ENCODE measurements around the gene TAF1C.
"Not testable (repeated sequence)": the region's sequence is repeated elsewhere in the genome, so short reads cannot be mapped to it uniquely, and the experiment has no call there.

TAF1C gene, protein sequence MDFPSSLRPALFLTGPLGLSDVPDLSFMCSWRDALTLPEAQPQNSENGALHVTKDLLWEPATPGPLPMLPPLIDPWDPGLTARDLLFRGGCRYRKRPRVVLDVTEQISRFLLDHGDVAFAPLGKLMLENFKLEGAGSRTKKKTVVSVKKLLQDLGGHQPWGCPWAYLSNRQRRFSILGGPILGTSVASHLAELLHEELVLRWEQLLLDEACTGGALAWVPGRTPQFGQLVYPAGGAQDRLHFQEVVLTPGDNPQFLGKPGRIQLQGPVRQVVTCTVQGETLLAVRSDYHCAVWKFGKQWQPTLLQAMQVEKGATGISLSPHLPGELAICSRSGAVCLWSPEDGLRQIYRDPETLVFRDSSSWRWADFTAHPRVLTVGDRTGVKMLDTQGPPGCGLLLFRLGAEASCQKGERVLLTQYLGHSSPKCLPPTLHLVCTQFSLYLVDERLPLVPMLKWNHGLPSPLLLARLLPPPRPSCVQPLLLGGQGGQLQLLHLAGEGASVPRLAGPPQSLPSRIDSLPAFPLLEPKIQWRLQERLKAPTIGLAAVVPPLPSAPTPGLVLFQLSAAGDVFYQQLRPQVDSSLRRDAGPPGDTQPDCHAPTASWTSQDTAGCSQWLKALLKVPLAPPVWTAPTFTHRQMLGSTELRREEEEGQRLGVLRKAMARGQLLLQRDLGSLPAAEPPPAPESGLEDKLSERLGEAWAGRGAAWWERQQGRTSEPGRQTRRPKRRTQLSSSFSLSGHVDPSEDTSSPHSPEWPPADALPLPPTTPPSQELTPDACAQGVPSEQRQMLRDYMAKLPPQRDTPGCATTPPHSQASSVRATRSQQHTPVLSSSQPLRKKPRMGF

DNA sequence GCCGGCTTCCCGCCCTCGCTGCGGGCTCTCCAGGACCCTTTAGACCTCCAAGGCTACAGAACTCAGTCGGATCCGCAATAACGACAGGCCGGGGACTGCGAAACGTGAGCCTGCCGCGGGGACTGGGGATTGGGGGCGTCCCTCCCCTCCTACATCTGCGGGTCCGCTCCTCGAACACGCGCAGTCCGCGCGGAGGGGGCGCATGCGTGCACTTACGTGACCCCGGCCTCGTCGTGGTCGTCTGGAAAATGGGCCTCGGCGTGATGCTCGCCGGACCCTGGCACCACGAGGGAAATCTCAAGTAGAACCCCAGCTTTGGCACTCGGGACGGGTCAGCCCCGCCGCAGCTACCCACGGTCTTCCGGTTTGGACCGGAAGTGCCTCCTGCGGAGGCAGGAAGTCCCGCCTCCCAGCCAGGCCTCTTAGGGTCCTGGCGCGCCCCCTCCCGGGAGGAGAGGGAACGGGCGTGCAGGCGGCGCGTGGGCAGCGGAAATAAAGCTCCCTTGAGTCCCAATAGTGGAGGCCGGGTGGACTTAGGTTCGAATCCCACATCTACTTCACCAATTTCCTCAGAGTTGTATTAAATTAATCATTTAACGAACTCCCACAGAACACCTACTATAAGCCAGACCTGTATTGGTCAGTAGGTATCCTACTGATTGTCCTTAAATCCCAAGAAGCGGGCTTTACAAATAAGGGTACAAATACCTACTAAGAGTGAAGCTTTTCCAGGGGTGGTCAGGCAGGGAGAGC, at the start of gene TAF1C:
Gene TAF1C, minus strand, starts transcription at position 373 of the 753 bp plus-strand sequence. CDS start 2,069 bp downstream, outside the sequence.
- peak within 1 kb of the TSS; percentile 96 for H3K4me3 ChIP-seq (ENCODE audit: low read depth, low read length)

- H3K4me3 ChIP-seq (ENCODE audit: low read depth, low read length): no peak overlapping the region
These were observed 47.7 kb upstream of the TAF1C start for GRCh38 chr16:84234321-84235241.

GRCh38 chr16:84233748-84234147, 46.9 kb upstream of the TAF1C start:
- no peak overlapping the region for H3K4me3 ChIP-seq (ENCODE audit: low read depth, low read length)

DNA sequence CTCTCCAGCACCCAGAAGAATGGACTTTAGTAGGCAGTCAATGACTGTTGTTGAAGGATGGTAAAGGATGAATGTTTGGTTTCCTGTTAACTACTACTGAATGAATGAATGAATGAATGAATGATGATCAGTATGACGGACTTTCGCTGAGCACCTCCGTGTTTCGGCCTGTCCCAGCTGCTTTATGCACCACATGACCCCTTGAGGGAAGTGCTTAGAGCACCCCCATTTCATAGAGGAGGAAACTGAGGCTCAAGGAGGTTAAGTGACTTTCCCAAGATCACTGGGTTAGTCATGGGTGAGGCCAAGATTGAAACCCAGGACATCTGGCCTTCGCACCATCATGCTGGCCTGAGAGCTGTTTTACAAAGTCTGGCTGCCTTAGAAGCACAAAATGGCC, 46.1 kb upstream of the TAF1C start:
- H3K4me3 ChIP-seq (ENCODE audit: low read depth, low read length): no peak overlapping the region

DNA sequence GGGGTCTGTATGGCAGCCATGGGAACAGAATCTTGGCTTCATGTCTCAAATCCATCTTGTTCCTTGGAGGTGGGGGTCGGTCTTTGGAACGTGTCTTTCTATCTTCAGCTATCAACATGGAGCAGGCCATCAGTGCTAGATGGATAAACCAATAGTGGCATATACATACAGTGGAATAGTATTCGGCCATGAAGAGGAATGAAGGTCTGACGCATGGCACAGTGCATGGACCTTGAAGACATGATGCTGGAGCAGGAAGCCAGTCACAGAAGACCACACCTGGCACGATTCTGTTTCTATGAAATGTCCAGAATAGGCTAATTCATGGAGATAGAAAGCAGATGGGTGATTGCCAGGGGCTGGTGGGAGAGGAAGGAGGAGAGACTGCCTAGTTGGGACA, 45.2 kb upstream of the TAF1C start:
- H3K4me3 ChIP-seq (ENCODE audit: low read depth, low read length): no peak overlapping the region

DNA sequence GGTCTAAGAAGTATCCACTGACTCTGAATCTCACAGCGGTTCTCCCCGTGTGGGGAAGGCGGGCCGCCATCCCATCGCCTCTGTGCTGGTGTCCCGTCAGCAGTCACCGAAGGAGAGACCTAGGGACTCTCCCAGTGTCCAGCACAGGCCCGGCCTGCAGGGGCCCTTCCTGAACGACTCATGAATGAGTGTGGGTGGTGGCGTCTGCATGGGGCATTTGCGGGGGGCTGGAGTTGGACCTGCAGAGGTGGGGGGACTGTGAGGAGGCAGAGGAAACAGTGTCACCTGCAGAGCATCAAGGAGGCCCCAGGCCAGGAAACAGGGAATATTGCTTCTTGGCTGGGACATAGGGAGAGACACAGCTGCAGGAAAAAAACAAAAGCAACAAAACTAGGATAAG, 42.6 kb upstream of the TAF1C start:
- H3K4me3 ChIP-seq (ENCODE audit: low read depth, low read length): no peak overlapping the region

DNA sequence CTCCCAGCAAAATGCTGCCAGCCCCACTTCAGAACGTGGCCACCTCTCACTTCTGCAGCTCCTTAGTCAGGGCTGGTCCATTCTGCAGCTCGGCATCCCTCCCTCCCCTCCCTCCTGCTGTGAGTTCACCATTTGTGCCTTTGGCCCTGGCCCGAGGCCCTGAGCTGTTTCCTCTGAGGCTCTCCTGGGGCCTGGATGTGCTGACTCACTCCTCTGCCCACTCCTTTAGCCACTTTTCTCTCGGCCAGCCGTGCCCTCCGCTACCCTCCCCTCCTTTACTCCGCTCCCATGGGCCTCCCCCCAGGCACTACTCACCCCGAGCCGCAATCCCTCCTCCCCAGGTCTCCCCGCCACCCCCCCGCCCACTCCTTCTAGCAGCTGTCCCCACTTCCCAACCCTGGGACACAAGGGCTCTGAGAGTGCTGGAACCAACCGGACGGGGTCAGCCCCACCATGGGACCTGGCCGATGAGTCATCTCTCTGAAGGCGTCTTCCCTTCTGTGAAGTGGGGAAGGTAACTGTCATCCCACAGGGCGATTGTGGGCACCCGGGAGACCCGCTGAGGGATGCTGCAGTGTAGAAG, 41.5 kb upstream of the TAF1C start:
- no peak overlapping the region for H3K4me3 ChIP-seq (ENCODE audit: low read depth, low read length)

GRCh38 chr16:84227548-84227947, 40.7 kb upstream of the TAF1C start:
- H3K4me3 ChIP-seq (ENCODE audit: low read depth, low read length): no peak overlapping the region

GRCh38 chr16:84226026-84226425, 39.2 kb upstream of the TAF1C start:
- H3K4me3 ChIP-seq (ENCODE audit: low read depth, low read length): no peak overlapping the region

- no peak overlapping the region for H3K4me3 ChIP-seq (ENCODE audit: low read depth, low read length)
These were observed 38.7 kb upstream of the TAF1C start for GRCh38 chr16:84225571-84225970.

DNA sequence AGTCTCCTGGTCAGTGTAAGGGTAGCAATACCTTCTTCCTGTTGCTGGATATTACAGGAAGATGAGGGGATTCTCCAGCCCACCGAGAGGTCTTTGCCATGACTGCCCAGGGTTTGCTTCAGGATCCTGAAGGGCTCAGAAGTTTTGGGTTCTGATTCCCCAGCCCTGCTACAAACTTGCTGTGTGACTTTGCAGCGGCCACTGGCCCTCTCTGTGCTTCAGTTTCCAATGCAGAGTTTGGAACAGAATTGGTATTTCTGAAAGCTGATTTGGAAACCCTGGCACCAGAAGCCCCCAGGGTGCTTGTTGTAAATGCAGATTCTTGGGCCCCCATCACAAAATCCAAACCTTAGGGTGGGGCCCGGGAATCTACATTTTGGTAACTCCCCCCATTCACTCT, 38.3 kb upstream of the TAF1C start:
- no peak overlapping the region for H3K4me3 ChIP-seq (ENCODE audit: low read depth, low read length)

DNA sequence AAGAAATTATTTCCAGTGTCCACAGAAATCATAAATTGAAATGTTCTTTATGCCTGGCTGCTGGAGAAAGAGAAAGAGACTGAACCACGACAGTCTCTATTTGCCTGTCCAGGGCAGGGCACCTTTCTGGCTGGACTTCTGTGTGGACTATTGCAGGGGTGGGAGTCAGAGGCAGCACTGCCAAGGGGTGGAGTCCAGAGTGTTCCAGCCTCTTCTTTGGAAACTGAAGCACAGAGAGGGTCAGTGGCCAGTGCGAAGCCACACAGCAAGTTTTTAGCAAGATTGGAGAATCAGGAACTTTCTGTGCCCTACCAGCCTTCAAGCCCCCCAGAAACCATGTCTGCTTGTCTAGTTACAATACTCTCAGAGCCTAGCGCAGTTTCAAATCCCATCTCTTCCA, 37.7 kb upstream of the TAF1C start:
- H3K4me3 ChIP-seq (ENCODE audit: low read depth, low read length): no peak overlapping the region

- no peak overlapping the region for H3K4me3 ChIP-seq (ENCODE audit: low read depth, low read length)
These were observed 36.6 kb upstream of the TAF1C start for GRCh38 chr16:84223456-84223855.

GRCh38 chr16:84220851-84221250, 34.0 kb upstream of the TAF1C start:
- H3K4me3 ChIP-seq (ENCODE audit: low read depth, low read length): no peak overlapping the region

GRCh38 chr16:84218956-84219355, 32.1 kb upstream of the TAF1C start:
- no peak overlapping the region for H3K4me3 ChIP-seq (ENCODE audit: low read depth, low read length)

DNA sequence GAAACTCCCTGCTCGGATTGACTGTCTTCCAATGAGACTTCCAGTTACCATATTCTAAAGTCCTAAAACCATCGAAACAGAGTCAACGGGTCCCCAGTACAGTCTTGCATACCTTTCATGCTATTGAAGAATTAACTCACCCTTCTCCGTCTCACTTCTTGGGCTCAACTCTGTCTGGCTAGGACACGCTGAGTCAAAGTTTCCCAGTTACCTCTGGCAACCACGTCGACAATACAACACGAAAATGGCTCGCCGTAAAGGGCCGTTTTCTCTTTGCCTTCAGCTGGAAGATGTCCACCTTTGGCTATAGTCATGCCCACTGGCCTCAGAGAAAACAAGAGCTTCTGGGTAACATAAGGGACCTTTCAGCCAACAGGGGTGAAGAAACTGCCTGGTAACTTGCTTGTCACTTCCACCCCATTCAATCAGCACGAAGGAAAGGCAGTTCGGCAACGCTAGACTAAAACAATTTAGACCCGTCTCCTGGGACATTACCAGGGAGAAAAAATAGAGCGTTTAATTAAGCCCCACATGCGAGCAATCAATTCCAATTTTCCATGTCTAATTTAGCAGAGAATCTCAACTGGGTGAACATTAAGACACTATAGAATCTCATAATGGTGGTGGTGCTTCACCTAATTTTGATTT, 31.4 kb upstream of the TAF1C start:
- H3K4me3 ChIP-seq (ENCODE audit: low read depth, low read length): no peak overlapping the region

GRCh38 chr16:84216144-84216543, 29.3 kb upstream of the TAF1C start:
- H3K4me3 ChIP-seq (ENCODE audit: low read depth, low read length): not testable (repeated sequence)

DNA sequence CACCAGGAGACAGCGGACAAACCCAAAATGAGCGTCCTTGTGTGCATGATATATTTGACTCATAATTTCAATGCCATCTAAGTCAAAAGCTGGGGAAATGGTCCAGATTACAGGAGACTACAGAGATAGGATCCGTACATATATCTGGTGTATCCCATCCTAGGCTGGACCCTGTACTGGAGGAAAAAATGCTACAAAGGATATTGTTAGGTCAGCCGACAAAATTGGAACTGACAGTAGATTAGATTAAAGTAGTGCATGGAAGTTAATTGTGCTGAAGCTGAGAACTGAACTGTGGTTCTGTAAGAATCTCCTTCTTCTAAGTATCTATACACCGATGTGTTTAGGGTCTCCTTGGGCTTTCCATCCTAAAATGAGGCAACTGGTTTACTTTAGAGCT, 28.7 kb upstream of the TAF1C start:
- no peak overlapping the region for H3K4me3 ChIP-seq (ENCODE audit: low read depth, low read length)

GRCh38 chr16:84214451-84215066, 27.7 kb upstream of the TAF1C start:
- H3K4me3 ChIP-seq (ENCODE audit: low read depth, low read length): no peak overlapping the region

Data from iPS-11a (cell line).